GM12872 (cell line): ENCODE measurements around the gene SERGEF.

Source experiments
- TF ChIP-seq, protein P1 (sequence below): IDR thresholded peaks from 3 replicates; pipeline ENCODE4 v1.5.1; 2011; ENCODE audit warnings: low read depth, mild to moderate bottlenecking, low read length, moderate library complexity; ENCODE audit not compliant: insufficient read depth

Gene SERGEF

GRCh38 chr11:17822401-17822781, 190.5 kb downstream of the SERGEF start:
- TF ChIP-seq, protein P1, sequence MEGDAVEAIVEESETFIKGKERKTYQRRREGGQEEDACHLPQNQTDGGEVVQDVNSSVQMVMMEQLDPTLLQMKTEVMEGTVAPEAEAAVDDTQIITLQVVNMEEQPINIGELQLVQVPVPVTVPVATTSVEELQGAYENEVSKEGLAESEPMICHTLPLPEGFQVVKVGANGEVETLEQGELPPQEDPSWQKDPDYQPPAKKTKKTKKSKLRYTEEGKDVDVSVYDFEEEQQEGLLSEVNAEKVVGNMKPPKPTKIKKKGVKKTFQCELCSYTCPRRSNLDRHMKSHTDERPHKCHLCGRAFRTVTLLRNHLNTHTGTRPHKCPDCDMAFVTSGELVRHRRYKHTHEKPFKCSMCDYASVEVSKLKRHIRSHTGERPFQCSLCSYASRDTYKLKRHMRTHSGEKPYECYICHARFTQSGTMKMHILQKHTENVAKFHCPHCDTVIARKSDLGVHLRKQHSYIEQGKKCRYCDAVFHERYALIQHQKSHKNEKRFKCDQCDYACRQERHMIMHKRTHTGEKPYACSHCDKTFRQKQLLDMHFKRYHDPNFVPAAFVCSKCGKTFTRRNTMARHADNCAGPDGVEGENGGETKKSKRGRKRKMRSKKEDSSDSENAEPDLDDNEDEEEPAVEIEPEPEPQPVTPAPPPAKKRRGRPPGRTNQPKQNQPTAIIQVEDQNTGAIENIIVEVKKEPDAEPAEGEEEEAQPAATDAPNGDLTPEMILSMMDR: no peak

GRCh38 chr11:17821648-17822400, 191.0 kb downstream of the SERGEF start:
- TF ChIP-seq, protein P1: no peak

GRCh38 chr11:17816232-17816931, 196.5 kb downstream of the SERGEF start:
- TF ChIP-seq, protein P1: no peak

DNA sequence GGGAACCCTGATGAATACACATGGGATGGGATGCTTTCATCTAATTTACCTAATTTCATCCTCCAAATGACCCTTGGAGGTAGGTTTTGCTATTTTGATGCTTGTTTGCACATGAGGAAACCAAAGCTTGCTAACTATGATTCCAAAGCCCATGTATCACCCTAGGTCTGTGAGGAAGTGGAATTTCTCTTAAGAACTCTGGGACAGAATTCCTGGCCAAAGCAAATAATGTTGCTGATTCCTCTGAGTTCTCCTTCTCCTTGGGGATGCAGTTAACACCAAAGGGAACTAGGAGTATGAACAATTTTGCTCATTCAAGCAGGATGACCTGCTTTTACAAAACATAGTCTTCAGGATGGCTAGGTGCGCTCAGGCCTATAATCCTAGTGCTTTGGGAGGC, 198.3 kb downstream of the SERGEF start:
- TF ChIP-seq, protein P1: no peak

DNA sequence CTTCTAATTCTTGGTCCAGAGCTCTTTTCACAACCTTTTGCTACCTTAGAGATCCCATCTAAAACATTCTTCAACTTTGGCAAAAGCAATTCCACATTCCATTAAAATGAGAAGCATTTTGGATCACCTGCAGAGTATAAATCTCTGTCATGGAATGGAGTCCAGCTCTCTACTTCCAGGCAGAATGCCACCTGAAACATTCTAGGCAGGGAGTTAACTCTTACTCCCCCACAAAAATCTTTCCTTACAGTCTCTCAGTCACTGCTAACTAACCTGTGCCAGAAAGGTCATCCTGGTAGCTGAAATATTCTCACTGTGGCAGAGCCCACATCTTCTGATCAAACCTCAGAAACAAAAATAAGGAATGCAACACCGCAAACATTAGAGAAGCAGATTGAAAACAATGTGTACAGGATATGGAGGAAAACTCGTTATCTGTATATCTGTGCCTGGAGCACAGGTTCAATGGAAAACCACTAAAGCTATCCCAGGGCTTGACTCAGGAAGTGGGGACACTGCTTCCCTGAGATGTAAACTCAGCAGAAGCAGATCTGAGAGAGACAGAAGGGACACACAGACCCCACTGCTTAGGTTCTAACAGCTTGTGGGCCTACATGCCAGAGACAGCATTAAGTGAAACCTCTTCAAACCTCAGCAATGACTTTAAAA, 199.3 kb downstream of the SERGEF start:
- TF ChIP-seq, protein P1: no peak

DNA sequence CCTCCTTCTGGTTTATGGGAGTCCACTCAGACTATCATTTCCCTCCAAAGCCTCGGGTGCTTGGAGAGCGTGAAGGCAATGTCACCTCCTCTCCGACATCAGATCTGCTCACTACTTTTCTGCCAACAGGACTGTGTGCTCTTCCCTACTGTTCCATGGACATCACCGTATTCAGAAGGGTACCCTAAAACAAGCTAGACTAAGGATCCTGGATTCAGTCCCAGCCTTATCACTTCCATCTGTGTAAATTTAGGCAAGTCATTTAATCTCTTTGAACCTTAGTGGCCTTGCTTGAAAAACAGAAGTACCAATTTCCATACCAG, 200.0 kb downstream of the SERGEF start:
- TF ChIP-seq, protein P1: no peak

DNA sequence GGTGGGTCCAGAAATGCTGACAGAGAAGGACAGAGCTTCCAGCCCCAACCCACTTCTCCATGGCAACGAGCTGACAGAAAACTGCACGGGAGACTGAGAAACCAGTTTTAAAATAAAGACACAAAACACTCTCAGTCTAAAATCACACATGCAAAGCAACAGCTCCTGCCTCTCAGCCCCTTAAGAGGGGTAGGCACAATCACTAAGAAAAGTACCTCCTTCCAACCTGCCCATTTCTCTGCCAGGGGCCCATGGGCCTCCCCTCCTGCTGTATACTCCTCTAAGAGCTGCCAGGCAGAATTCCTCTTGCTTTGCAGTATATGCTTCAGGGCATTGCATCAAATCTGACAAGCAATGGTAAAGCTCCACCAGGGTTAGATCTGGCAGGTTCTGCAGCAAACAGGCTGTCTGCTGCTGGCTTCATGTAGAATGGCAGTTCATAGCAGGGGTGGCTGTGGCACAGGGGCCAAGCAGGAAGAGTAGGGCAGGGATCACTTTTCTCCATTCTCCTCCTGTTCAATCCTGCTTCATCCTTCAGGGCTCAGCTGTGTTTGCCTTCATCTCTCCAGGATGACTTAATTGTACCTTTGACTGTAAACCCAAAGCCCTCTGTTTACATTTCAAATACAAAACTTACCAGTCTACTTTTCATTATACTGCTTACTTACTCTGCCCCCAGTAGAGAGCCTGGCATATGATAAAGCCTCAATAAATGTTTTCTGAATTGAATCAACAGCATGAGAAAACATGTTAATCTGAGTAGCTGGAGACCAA, 200.6 kb downstream of the SERGEF start:
- TF ChIP-seq, protein P1: no peak
